ENCODE measurements around the gene TMED5.

- no peak for TF ChIP-seq EZH2 (IDR thresholded peaks at IDR 0.05; ENCODE audit: low read depth)
- no peak for TF ChIP-seq CTCF (conservative IDR thresholded peaks at IDR 0.05)
These were observed 29.5 kb downstream of the TMED5 start for GRCh38 chr1:93150729-93151128.

Measured in PC-9 (cell line).